ENCODE measurements around the gene TMEM266.

- TF ChIP-seq CTCF (IDR thresholded peaks at IDR 0.05; ENCODE audit: poor library complexity) (no peak), EZH2 (IDR thresholded peaks at IDR 0.05; ENCODE audit: borderline replicate concordance) (no peak)
Observed at GRCh38 chr15:76203346-76204108, 143.7 kb downstream of the TMEM266 start.

Data from hepatocyte (in vitro differentiated cells).